ENCODE data around the gene SMIM44.

DNA sequence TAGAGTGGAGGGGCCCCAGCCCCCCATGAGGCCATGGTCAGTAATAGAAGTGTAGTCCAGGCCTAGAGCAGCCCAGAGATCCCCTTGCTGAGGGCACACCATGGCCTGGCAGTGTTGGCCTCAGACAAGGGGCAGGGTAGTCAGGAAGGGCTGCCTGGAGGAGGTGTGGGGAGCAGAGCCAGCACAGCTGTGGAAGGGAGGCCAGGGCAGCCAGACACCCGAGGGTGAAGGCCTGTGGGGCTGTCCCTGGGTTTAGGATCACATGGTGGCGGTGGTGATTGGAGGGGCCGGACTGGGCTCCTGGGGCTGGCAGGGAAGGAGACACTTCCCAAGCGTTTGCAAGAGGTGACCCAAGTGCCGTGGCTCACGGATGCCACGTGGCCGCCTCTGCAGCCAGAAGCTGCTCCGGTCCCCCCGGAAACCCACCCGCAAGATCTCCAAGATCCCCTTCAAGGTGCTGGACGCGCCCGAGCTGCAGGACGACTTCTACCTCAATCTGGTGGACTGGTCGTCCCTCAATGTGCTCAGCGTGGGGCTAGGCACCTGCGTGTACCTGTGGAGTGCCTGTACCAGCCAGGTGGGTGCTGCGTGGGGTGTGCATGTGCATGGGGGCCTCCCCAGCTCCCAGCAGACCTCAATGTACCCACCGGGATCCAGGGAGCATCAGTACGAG is 44.1 kb upstream of the SMIM44 start:
- TF ChIP-seq POLR2AphosphoS5 (IDR thresholded peaks at IDR 0.05; ENCODE audit: low read depth, low read length): no peak
- no peak for TF ChIP-seq POLR2A (IDR thresholded peaks at IDR 0.05; ENCODE audit: low read depth, low read length)
